Choroid plexus epithelial cell (primary cell): ENCODE data around the gene BCAS3.

ENCODE experiments used
- DNase-seq: peaks from one replicate; pipeline ENCODE4 v3.0.0-alpha.2; 2010; ENCODE audit warnings: low read depth
- H3K4me3 ChIP-seq: 2 replicates; pipeline ENCODE4 v1.5.1; 2011; ENCODE audit warnings: low read depth, mild to moderate bottlenecking, control low read depth, low read length, moderate library complexity
- TF ChIP-seq, protein P1 (sequence below): conservative IDR thresholded peaks from 2 replicates; pipeline ENCODE4 v1.5.1; 2011; ENCODE audit warnings: low read depth, mild to moderate bottlenecking, control low read depth, inconsistent platforms, low read length, moderate library complexity

Gene BCAS3

DNA sequence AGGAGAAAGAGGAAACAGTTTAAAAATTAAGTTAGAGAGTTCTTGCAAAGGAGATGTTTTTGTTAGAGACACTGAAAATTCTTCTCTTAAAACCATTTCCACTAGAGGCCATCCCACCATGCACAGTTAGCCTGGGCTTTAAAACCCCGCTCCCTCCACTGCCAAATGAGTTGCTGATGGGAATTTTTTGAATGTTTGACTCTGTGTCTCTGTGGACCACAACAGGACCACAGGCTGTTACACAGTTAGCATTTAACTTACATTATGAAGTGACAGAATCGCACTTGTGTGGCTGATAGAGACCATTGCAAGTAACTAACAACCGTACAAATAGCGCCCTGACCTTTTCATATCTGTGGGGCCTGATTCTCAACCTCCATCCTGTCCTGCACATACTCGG lies 647.3 kb downstream of the BCAS3 start:
- no peak overlapping the region for H3K4me3 ChIP-seq
- DNase-seq = no peak
- TF ChIP-seq, protein P1, sequence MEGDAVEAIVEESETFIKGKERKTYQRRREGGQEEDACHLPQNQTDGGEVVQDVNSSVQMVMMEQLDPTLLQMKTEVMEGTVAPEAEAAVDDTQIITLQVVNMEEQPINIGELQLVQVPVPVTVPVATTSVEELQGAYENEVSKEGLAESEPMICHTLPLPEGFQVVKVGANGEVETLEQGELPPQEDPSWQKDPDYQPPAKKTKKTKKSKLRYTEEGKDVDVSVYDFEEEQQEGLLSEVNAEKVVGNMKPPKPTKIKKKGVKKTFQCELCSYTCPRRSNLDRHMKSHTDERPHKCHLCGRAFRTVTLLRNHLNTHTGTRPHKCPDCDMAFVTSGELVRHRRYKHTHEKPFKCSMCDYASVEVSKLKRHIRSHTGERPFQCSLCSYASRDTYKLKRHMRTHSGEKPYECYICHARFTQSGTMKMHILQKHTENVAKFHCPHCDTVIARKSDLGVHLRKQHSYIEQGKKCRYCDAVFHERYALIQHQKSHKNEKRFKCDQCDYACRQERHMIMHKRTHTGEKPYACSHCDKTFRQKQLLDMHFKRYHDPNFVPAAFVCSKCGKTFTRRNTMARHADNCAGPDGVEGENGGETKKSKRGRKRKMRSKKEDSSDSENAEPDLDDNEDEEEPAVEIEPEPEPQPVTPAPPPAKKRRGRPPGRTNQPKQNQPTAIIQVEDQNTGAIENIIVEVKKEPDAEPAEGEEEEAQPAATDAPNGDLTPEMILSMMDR = no peak

- H3K4me3 ChIP-seq = no peak overlapping the region
- TF ChIP-seq, protein P1 = peak; percentile 5
- no peak for DNase-seq
These were observed 647.9 kb downstream of the BCAS3 start for GRCh38 chr17:61325382-61326073.

DNA sequence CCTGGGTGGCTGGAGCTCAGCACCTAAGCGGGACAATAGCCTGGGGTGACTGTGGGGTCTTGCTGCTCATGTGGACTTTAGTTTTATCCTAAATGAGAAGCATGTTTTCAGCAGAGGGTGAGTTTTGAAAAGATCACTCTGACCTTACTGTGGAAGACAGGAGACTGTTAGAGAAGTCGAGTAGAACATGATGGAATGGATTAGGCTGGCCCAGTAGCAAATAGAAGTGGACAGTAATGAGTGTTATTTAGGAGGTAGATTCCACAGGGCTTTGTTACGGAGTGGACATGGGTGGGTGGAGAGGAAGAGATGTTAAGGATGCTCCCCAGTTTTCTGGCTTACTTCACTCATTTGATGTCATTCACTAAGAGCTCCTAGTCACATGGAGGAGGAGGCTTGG lies 648.7 kb downstream of the BCAS3 start:
- DNase-seq = no peak

GRCh38 chr17:61328351-61328750 lies 650.7 kb downstream of the BCAS3 start:
- no peak for DNase-seq
- TF ChIP-seq, protein P1 = no peak
- H3K4me3 ChIP-seq = no peak overlapping the region

More for the DNA sequence above, 648.7 kb downstream of the BCAS3 start:
- TF ChIP-seq, protein P1 = no peak
- H3K4me3 ChIP-seq = no peak overlapping the region

GRCh38 chr17:61330174-61331150 lies 652.8 kb downstream of the BCAS3 start:
- no peak overlapping the region for H3K4me3 ChIP-seq
- TF ChIP-seq, protein P1 = no peak
- no peak for DNase-seq

- TF ChIP-seq, protein P1 = no peak
- no peak for DNase-seq
- H3K4me3 ChIP-seq = no peak overlapping the region
These were observed 653.5 kb downstream of the BCAS3 start for GRCh38 chr17:61331178-61331577.
